GM21786 (cell line): Measurements from ENCODE around the gene ARHGAP22.

ENCODE experiments used
- ATAC-seq: cut with Tn5 transposase; IDR thresholded peaks from one replicate; pipeline ENCODE4 v1.9.1; 2021; ENCODE audit not compliant: unreplicated experiment

The ARHGAP22 gene

GRCh38 chr10:48406204-48406603, 198.7 kb downstream of the ARHGAP22 start:
- ATAC-seq = no peak

GRCh38 chr10:48404646-48405045, 200.2 kb downstream of the ARHGAP22 start:
- ATAC-seq = no peak

GRCh38 chr10:48400850-48401220, 204.0 kb downstream of the ARHGAP22 start:
- ATAC-seq = no peak

- ATAC-seq = no peak
These were observed 204.6 kb downstream of the ARHGAP22 start for GRCh38 chr10:48400129-48400849.

- ATAC-seq = no peak
These were observed 205.3 kb downstream of the ARHGAP22 start for GRCh38 chr10:48399551-48399950.

- no peak for ATAC-seq
These were observed 205.8 kb downstream of the ARHGAP22 start for GRCh38 chr10:48399056-48399541.

- no peak for ATAC-seq
These were observed 206.6 kb downstream of the ARHGAP22 start for GRCh38 chr10:48398261-48398660.
